CD4-positive, alpha-beta T cell treated with Interleukin-17A for 1 hour (primary cell): ENCODE data around the gene CD180.
"Not testable (repeated sequence)": the region's sequence is repeated elsewhere in the genome, so short reads cannot be mapped to it uniquely, and the experiment has no call there.

Experiments
- DNase-seq: peaks from one replicate; pipeline ENCODE4 v3.0.0-alpha.2; 2020

The CD180 gene

DNA sequence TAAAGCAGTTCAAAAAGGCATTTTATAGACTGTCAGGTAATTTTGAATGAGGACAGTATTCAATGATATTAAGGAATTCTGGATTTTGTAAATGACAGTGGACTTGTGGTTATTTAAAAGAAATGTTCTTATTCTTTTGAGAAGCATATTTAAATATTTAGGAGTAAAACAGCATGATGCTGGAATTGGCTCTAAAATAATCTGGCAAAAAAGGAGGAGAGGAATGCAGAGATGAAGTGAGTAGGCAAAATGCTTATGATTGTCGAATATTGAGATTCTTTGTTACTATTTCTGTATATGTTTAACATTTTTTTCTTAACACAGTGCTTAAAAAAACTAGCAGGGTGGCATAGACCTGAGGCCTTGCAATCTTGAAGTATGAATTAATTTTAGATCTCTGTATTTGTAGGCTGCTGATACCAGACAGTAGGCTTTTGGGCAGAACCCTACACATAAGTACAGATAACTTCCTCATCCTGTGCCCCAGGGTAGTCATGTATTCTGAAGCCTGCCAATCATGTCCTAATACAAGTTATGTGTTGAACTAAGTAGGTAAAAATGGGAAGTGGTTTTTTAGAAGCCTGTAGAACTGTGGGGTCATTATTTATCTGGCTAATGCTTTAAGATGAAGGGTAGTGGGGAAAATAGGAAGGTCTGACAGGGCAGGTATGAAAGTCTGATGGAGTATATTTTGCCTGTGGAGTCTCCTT lies 9.4 kb downstream of the CD180 start:
- DNase-seq: peak; percentile 42

DNA sequence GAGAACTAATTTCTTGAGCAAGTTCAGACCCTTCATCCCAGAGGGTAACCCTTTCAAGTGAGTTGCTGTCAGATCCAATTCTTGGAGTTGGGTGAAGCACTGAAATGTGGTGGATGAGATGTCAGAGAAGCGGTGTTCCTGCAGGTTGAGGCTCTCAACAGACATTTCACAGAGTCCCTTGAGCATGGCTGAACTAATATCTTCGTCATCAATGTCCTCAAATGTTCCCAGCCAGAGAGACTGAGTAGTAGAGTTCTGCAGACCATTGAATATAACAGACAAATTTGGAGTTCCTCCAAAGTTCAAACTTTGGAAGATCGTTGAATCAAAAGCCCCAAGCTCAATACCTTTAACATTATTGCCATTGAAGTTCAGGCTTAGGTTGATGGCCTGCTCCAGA lies 12.7 kb downstream of the CD180 start:
- no peak for DNase-seq

DNA sequence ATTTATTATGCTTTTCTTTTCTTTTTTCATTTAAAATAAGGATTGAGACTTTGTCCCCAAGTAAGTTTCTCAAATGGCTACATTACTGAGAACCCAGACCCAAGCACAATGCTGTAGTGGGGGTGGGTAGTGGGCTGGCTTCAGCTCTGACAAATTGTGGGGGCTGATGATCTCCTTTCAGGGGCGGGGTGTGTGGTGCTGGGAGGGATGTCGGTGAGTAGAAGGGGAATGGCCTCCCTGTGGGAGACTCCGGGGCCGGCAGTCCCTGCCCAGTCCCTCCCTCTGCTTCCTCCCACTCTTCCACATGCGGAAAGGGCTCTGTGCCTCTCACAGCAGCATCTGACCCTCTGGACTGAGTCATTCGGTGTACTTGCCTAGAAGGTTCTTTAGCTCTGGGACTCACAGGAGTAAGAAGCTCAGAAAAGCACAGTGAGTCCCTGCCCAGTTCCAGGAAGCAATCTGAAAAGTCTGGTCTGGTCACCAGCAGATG lies 14.3 kb downstream of the CD180 start:
- no peak for DNase-seq

DNA sequence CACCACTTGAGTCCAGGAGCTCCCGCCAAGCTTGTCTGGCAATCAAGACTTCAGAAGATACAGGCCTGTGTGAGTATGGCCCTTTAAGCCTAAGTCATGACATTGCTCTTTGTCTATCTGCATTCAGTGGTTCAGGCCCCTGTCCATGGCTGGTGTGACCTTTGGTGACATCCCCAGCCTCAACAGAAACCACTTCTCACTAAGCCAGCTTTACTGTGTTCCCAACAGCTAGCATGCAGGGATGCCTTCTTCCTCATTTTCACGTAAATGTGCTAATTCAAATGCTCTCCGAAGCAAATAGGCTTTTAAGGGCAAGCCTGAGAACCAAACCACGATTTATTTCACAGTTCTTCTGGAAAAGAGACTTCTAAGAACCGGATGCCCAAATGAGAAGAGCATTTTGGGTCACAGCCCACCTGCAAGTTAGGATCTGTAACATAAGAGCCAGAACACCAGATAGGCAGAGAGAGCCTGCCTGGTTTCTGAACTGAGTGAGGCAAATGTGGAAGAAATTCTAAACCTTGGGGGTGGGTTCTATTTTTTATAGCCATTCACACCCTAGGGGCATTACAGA lies 14.9 kb downstream of the CD180 start:
- DNase-seq: no peak

DNA sequence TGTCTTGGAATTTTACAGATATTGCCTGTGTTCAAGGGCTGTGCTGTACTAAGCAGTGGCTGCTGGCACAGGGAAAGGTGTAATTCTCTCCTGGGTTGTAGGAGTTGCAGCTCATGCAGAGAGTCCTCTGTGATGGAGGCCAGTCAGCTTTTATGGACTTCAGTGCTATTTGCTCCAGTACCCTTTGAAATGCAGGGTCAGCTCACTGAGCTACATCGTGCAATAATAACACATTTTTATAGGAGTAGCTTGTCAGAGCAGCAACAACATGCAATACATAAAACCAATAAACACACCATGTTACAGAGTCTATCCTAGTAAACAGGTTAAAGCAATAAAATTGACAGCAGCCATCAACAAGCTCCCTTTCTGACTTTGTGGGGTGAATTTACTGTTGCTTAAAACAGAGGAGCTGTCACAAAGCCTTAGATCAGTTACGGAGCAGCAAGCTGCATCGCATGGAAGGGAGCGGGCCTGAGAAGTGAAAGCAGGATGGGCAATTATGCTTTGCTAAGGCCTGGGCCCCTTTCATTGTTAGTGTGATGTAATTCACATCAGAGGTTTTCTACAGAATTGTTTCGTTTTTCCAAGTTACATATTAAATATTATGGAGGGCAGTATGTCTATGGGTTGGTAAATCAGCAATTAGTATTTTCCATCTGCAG lies 16.8 kb downstream of the CD180 start:
- DNase-seq: no peak

DNA sequence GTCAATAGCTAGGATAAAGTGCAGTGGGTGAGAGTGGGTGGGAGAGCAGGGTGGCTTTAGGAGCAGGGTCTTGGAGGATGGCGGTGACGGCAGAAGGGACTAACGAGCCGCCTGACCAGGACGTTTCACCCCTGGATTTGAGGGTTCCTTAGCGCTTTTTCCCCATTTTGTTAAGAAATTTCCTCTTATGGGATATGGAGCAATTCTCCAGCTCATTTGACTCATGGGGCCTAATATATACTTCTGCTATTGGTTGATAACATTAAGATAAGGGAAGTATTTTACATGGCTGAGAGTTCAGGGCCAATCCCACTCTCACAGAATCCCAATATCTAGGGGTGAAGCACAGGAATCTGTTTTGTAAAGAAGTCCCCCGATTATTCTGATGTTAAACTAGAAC lies 17.6 kb downstream of the CD180 start:
- no peak for DNase-seq

DNA sequence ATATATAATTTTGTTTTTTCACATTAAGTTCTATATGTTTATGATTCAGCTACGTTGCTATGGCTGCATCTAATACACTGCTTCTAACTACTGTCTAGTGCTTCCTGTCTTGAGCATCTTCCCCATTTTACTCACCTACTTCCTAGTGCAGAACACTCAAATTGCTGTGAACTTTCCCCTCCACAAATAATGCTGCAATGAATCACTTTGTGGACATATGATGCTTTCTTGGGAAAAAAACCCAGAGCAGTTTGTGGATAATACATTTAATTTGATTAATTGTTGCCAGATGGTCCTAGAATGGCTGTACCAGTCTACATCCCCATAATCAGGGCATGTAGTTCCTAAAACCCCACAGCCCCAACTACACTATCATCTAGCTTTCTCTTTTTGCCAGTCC lies 18.5 kb downstream of the CD180 start:
- DNase-seq: no peak

DNA sequence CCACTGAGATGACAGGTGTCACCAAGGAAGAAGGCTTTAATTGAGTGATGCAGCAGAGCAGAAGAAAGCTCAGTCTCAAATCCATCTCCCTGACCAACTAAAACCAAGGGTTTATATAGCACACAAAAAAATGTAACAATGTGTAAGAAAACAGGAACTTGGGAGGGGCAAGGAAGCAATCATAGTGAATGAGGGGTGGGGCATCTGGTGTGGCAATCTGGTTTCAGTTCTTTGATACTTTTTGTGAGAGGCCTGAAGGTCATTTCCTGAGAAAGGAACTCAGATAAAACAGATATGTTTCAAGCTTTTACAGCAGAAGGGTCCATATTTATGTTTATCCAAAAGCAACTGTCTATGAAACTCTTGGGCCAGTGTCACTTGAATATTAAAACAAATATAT lies 19.7 kb downstream of the CD180 start:
- no peak for DNase-seq

DNA sequence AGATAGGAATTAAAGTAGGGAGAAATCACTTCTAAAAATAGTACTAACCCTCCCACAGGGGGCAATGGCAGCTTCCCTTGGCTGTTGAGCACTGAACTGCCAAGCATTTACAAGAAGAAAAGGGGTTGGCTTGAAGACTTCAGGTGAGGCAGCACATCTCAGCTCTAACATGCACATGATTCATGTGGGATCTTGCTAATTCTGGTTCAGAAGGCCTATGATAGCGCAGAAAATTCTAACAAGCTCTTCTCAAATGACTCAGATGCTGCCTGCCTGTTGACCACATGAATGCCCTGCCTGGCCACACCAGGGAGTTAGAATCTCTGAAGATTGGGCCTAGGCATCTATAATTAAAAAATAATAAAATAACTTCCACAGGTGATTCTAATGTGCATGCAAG lies 22.6 kb downstream of the CD180 start:
- DNase-seq: no peak

DNA sequence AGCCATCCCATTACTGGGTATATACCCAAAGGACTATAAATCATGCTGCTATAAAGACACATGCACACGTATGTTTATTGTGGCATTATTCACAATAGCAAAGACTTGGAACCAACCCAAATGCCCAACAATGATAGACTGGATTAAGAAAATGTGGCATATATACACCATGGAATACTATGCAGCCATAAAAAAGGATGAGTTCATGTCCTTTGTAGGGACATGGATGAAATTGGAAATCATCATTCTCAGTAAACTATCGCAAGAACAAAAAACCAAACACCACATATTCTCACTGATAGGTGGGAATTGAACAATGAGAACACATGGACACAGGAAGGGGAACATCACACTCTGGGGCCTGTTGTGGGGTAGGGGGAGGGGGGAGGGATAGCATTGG lies 23.2 kb downstream of the CD180 start:
- not testable (repeated sequence) for DNase-seq

DNA sequence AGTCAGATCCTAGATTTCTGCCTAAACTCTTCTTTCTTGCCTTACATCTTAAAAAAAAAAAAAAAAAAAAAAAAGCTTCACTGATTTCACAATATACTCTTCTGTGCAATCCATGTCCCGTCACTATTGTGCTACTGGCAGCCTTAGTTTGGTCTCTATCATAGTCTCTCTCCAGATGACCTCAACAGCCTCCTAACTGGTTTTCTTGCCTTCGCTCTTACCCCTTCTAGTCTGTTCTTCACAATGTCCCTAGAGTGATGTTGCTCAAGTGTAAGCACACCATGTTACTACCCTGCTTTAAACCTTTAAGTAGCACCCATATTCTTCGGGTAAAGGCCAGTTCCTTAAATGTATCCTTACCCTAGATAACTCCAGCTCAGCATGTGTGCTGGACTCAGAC lies 25.8 kb downstream of the CD180 start:
- DNase-seq: no peak

DNA sequence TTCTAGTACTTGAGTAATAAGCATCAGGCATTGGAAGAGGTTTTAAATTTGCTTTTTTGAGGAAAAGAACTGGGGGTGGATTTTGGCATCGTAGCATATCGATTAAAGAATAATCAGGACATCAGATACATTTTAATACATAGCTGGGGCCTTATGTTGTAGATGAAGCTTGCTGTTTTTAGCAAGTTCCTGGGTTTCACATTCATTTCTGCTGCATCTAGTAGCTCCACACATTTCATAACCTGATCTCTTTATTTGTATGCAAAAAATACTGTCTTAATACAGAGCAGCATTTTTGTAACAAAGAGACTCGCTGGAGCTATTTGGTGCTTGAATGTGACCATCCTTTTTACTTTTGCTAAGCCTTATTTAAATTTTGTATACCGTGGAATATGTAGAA lies 28.5 kb downstream of the CD180 start:
- no peak for DNase-seq

DNA sequence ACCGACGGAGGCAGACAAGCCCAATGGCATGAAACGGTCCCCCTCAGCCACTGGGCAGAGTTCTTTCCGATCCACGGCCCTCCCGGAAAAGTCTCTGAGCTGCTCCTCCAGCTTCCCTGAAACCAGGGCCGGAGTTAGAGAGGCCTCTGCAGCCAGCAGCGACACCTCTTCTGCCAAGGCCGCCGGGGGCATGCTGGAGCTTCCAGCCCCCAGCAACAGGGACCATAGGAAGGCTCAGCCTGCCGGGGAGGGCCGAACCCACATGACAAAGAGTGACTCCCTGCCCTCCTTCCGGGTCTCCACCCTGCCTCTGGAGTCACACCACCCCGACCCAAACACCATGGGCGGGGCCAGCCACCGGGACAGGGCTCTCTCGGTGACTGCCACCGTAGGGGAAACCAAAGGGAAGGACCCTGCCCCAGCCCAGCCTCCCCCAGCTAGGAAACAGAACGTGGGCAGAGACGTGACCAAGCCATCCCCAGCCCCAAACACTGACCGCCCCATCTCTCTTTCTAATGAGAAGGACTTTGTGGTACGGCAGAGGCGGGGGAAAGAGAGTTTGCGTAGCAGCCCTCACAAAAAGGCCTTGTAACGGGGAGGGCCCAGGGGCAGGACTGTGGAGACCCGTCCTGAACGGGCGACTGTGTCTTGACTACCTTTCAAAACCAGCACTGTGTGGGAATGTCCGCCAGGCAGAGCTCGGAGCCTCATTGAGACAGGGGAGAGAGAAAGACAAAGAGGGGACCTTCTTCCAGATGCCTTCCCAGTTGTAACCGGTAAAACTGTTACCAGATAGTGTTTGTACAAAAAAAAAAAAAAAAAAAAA lies 29.9 kb downstream of the CD180 start:
- DNase-seq: peak; percentile 83

DNA sequence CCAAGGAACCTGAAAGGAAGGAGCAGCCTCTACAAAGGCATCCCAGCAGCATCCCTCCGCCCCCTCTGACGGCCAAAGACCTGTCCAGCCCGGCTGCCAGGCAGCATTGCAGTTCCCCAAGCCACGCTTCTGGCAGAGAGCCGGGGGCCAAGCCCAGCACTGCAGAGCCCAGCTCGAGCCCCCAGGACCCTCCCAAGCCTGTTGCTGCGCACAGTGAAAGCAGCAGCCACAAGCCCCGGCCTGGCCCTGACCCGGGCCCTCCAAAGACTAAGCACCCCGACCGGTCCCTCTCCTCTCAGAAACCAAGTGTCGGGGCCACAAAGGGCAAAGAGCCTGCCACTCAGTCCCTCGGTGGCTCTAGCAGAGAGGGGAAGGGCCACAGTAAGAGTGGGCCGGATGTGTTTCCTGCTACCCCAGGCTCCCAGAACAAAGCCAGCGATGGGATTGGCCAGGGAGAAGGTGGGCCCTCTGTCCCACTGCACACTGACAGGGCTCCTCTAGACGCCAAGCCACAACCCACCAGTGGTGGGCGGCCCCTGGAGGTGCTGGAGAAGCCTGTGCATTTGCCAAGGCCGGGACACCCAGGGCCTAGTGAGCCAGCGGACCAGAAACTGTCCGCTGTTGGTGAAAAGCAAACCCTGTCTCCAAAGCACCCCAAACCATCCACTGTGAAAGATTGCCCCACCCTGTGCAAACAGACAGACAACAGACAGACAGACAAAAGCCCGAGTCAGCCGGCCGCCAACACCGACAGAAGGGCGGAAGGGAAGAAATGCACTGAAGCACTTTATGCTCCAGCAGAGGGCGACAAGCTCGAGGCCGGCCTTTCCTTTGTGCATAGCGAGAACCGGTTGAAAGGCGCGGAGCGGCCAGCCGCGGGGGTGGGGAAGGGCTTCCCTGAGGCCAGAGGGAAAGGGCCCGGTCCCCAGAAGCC lies 30.8 kb downstream of the CD180 start:
- peak; percentile 86 for DNase-seq

DNA sequence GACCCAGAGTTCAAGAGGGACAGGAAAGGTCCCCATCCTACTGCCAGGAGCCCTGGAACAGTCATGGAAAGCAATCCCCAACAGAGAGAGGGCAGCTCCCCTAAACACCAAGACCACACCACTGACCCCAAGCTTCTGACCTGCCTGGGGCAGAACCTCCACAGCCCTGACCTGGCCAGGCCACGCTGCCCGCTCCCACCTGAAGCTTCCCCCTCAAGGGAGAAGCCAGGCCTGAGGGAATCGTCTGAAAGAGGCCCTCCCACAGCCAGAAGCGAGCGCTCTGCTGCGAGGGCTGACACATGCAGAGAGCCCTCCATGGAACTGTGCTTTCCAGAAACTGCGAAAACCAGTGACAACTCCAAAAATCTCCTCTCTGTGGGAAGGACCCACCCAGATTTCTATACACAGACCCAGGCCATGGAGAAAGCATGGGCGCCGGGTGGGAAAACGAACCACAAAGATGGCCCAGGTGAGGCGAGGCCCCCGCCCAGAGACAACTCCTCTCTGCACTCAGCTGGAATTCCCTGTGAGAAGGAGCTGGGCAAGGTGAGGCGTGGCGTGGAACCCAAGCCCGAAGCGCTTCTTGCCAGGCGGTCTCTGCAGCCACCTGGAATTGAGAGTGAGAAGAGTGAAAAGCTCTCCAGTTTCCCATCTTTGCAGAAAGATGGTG lies 31.6 kb downstream of the CD180 start:
- no peak for DNase-seq

DNA sequence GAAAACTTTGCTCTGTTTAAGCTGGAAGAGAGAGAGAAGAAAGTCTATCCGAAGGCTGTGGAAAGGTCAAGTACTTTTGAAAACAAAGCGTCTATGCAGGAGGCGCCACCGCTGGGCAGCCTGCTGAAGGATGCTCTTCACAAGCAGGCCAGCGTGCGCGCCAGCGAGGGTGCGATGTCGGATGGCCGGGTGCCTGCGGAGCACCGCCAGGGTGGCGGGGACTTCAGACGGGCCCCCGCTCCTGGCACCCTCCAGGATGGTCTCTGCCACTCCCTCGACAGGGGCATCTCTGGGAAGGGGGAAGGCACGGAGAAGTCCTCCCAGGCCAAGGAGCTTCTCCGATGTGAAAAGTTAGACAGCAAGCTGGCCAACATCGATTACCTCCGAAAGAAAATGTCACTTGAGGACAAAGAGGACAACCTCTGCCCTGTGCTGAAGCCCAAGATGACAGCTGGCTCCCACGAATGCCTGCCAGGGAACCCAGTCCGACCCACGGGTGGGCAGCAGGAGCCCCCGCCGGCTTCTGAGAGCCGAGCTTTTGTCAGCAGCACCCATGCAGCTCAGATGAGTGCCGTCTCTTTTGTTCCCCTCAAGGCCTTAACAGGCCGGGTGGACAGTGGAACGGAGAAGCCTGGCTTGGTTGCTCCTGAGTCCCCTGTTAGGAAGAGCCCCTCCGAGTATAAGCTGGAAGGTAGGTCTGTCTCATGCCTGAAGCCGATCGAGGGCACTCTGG lies 32.6 kb downstream of the CD180 start:
- DNase-seq: no peak

DNA sequence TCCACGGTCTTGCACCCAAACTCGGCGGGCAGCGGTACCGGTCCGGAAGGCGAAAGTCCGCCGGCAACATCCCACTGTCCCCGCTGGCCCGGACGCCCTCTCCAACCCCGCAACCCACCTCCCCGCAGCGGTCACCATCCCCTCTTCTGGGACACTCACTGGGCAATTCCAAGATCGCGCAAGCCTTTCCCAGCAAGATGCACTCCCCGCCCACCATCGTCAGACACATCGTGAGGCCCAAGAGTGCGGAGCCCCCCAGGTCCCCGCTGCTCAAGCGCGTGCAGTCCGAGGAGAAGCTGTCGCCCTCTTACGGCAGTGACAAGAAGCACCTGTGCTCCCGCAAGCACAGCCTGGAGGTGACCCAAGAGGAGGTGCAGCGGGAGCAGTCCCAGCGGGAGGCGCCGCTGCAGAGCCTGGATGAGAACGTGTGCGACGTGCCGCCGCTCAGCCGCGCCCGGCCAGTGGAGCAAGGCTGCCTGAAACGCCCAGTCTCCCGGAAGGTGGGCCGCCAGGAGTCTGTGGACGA lies 33.3 kb downstream of the CD180 start:
- no peak for DNase-seq

DNA sequence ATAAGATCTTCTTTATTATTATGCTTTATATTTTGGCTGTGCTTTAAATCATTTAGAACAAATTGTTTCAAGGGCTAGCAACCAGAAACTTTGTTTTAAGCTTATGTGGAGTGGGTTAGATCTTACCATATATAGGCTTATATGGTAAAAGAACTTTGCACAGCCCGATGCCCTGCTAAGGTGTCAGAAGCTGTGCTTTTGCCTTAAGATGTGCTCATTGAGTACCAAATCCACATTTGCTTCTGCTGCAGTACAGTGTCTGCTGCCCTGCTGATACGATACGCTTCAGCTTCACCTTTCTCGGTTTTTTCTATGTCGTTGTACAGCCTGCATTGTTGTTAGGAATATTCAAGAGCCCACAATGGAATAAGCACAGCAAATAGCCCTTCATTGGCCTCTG lies 34.8 kb downstream of the CD180 start:
- no peak for DNase-seq

DNA sequence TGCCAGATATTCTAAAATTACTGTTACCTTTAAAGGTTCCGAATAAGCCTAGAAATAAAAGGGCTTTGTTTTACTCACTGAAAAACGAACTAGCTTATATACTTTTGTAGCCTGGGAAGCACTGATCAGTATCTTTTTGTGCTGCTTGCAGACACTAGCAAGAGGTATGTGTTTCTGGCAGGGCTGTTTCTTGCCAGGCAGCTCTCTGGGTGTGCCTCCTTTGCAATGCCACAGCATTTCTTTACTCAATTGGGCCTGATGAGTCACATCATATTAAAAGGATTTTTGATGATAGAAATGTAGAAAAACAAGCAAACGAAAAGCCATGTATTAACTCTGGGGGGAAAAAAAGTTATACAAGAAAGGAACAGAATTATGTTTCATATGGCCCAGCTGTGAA lies 35.6 kb downstream of the CD180 start:
- DNase-seq: peak; percentile 65

DNA sequence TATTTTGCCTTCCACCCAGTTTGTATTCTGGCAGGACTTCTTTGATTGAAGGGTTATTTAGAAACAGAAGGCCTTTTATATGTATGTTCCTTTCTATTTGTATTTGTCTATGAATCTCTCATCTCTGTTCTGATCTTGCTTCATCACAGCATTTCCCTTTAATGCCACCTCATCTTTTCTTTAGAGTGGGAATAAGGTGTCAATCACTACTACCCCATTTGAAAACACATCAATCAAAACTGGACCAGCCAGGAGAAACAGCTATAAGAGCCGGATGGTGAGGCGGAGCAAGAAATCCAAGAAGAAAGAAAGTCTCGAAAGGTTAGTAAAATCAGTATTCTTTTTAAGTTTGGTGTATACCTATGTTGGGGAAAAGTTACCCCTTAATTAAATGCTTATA lies 36.3 kb downstream of the CD180 start:
- no peak for DNase-seq
